Right atrium auricular region (tissue), 2 donors: ENCODE results near the gene KDSR. TPM values are rescaled to one million over a fixed set of nuclear protein-coding genes. Genes with fewer than 3 reads are reported as not detected.

Source experiments
- DNase-seq: peaks from one replicate; pipeline ENCODE4 v3.0.0-alpha.2; 2019; ENCODE audit warnings: low spot score
- H3K27ac ChIP-seq, 2 donors: fragments of 200-600 bp; sonication (generic); 1 replicate in 1 of 2; 2 replicates in 1 of 2; pipeline ENCODE4 v1.5.1; 2016 to 2019
- H3K27me3 ChIP-seq, 2 donors: fragments of 200-600 bp; sonication (generic); one replicate each; pipeline versions ENCODE4 v1.5.1 to v1.6.0; 2017 to 2019
- H3K36me3 ChIP-seq: fragments of 200-600 bp; sonication (generic); one replicate; pipeline ENCODE4 v1.5.1; 2016
- H3K4me1 ChIP-seq, 2 donors: fragments of 200-600 bp; sonication (generic); one replicate each; pipeline versions ENCODE4 v1.5.1 to v1.6.0; 2017 to 2019
- H3K4me3 ChIP-seq, 2 donors: fragments of 200-600 bp; sonication (generic); 1 replicate in 1 of 2; 2 replicates in 1 of 2; pipeline ENCODE4 v1.5.1; 2017 to 2019; ENCODE audit warnings: mild to moderate bottlenecking in 1 of 2, moderate library complexity in 1 of 2
- H3K9me3 ChIP-seq, 2 donors: fragments of 200-600 bp; sonication (generic); one replicate each; pipeline ENCODE4 v1.5.1; 2019
- CTCF ChIP-seq, 2 donors: fragments of 200-600 bp; sonication (generic); IDR thresholded peaks; one replicate each; pipeline ENCODE4 v1.5.1; 2019; ENCODE audit warnings: antibody characterized with exemption in 2 of 2
- total RNA-seq, 2 donors: library from RNA; depleted of rRNA; stranded (reverse); fragments of >200 nt; gene quantifications; one replicate each; pipeline ENCODE4 v1.1.0, GENCODE V29; 2016

The KDSR gene
- total RNA-seq, 2 donors from 2014 or later: 32.7 to 33.8 TPM

GRCh38 chr18:63405986-63406385 lies 39.0 kb upstream of the KDSR start:
- Histone ChIP-seq H3K36me3 (peaks cover 61% of the 10 kb centered on the region), H3K27me3 (no peaks in the 10 kb centered on the region), H3K4me3 (no peak overlapping the region), H3K9me3 (no peaks in the 10 kb centered on the region), H3K27ac (peak overlapping the region in 1 of 2 donors; percentile 62), H3K4me1 (peaks cover 0 to 11% of the 10 kb centered on the region in 2 donors)
- no peak for DNase-seq
- no peak for TF ChIP-seq CTCF (IDR thresholded peaks at IDR 0.05)

- H3K4me1 ChIP-seq: peaks cover 0 to 11% of the 10 kb centered on the region in 2 donors
- DNase-seq: no peak
- no peaks in the 10 kb centered on the region for H3K9me3 ChIP-seq
- no peak for TF ChIP-seq CTCF (IDR thresholded peaks at IDR 0.05)
- peak overlapping the region; percentile 40 to 75 for H3K27ac ChIP-seq
- H3K36me3 ChIP-seq: peaks cover 67% of the 10 kb centered on the region
- H3K4me3 ChIP-seq: no peak overlapping the region
- H3K27me3 ChIP-seq: no peaks in the 10 kb centered on the region
Observed at GRCh38 chr18:63402246-63403162, 35.5 kb upstream of the KDSR start.

- H3K27me3 ChIP-seq: no peaks in the 10 kb centered on the region
- TF ChIP-seq CTCF (IDR thresholded peaks at IDR 0.05): no peak
- H3K9me3 ChIP-seq: no peaks in the 10 kb centered on the region
- no peaks in the 10 kb centered on the region for H3K4me1 ChIP-seq
- no peak for DNase-seq
- H3K4me3 ChIP-seq: no peak overlapping the region
- H3K36me3 ChIP-seq: peaks cover 72% of the 10 kb centered on the region
- H3K27ac ChIP-seq: no peak overlapping the region
Observed at GRCh38 chr18:63399300-63399699, 32.3 kb upstream of the KDSR start.

- no peak for TF ChIP-seq CTCF (IDR thresholded peaks at IDR 0.05)
- H3K27me3 ChIP-seq: no peaks in the 10 kb centered on the region
- no peaks in the 10 kb centered on the region for H3K4me1 ChIP-seq
- no peak overlapping the region for H3K27ac ChIP-seq
- H3K36me3 ChIP-seq: peaks cover 58% of the 10 kb centered on the region
- no peak overlapping the region for H3K4me3 ChIP-seq
- DNase-seq: no peak
- no peaks in the 10 kb centered on the region for H3K9me3 ChIP-seq
Observed at GRCh38 chr18:63397349-63397748, 30.3 kb upstream of the KDSR start.

DNA sequence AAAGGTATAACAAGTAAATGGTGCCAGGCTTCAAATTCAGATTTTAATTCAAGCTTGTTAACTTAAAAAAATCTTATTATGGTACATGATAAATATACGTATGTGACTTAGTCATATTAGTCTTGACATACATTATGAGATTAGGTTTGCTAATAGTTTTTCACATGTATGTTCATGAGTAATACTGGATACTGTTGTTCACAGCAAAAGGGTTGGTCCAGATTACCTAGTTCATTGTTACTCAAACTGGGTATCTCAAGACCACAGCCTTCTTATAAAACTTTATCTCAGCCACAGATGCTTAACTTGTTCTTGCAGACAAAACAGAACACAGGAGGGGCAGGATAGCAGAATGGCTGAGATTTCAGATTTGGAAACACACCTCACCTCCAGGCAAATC lies 28.5 kb upstream of the KDSR start:
- H3K27ac ChIP-seq: no peak overlapping the region
- H3K27me3 ChIP-seq: no peaks in the 10 kb centered on the region
- DNase-seq: no peak
- no peak for TF ChIP-seq CTCF (IDR thresholded peaks at IDR 0.05)
- H3K4me1 ChIP-seq: no peaks in the 10 kb centered on the region
- peaks cover 49% of the 10 kb centered on the region for H3K36me3 ChIP-seq
- no peaks in the 10 kb centered on the region for H3K9me3 ChIP-seq
- no peak overlapping the region for H3K4me3 ChIP-seq
